MV-4-11 (cell line): ENCODE results near the gene MEG3.

Experiments
- DNase-seq: peaks from one replicate; lab custom pipeline; 2025; lab: John Stamatoyannopoulos, UW

Gene MEG3

DNA sequence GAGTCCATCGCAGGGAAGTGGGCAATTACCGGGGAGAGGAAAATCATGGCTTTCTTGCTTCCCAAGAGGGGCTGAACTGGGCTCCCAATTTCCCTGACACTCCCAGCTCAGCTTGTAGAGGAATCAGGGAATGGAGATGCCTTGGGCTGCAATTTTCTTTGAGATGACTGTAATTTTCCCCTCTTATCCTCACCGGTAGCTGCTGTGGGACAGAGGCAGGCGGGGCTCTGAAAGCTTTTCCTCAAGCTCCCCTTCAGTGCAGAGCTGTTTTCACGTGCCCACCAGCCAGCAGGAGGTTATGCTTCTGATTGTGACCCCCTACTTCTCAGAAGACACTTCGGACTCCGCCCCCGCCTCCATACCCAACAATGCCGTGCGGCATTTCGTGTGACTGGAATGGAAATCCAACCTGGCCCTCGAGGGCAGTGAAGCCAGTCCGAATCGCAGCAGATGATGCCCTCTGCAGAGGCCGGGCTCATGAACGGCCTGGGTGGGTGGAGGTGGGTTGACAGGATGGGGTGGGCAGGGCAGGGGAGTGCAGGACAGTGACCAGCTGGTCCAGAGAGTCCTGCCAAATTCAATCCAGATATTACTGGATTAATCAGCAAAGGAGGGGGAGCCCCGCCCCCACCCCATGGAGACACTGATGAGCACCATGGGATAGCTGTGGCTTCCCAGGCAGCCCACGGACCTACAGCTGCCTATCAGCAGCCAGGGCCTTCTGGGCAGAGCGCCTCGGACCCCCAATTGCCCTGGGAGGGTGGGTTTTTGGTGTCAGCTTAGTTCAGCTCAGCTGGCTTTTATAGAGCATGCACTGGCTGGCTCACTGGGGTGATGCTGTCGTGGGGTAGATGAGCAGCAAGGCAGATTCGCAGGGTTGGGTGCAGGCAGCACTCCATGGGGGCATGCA, 40.0 kb downstream of the MEG3 start:
- no peak for DNase-seq

DNA sequence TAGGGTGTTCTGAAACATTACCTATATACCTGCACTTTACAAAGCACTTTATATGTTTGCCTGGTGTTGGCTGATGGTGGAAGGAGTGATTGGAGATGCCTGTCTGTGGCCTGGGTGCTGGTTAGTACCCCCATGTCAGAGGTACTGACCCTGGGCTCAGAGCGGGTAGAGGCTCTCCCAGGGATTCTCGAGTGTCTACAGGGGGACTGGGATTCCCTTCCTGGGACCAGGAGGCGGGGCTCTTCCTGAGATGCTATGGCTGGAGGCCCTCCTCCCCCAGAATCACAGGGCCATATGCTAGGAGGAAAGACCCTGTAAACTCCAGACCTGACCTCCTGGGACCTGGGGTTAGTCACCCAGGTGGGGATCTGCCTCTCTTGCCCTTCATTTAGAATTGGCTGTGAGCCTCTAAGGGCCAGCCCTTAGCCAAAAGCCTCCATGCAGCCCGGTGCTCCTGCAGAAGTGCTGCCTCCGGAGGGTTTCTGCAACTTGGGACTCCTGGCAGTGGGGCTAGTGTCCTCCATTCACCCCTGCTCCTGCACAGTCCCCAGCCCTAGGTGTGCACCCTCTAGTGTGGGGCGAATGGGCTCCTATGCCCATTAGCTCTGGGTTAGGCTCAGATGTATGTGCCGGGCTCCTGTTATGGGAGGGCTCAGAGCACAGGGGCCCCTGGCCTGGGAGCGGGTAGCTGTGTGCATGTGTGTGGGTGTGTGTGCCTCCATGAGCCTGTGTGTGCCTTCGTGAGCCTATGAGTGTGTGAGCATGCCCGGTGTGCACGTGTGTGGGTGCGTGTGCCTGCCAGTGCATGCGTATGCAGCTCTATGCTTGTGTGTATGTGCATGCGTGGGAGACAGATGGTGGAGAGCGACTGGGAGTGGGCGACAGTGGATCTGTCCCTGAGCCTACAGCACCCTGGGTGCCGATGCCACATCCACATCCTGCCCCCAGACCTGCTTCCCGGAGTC, 41.0 kb downstream of the MEG3 start:
- no peak for DNase-seq

DNA sequence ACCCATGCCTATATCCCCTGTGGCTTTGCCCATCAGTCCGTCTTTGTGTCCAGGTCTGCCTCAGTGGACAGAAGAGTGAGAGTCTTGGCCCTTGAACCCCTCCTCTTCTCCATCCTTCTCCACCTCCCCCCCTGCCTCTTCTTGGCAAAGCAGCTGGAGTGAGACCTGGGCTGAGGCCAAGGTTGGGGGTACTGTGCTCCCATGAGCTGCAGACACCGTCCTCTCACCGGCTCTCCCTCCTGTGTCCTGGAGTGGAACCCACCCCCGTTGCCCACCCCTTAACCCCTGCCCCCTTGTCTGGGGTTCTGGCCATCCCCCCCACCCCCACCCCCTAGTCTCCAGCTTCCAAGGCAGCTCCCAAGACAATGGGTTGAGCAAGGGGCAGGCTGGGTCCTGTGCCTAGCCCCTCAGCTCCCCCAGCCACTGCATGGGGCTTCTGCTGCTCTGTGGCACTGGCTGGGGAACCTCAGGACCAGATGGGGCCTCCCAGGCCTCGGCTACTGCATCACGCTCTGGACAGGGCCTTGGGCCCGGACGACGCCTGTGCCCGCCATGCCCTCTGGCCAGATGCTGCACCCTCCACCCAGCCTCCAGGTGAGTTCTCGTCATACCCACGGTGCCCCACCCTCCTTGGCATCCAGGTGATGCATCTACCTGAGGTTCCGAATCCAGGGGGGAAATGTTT, 41.9 kb downstream of the MEG3 start:
- DNase-seq = no peak

DNA sequence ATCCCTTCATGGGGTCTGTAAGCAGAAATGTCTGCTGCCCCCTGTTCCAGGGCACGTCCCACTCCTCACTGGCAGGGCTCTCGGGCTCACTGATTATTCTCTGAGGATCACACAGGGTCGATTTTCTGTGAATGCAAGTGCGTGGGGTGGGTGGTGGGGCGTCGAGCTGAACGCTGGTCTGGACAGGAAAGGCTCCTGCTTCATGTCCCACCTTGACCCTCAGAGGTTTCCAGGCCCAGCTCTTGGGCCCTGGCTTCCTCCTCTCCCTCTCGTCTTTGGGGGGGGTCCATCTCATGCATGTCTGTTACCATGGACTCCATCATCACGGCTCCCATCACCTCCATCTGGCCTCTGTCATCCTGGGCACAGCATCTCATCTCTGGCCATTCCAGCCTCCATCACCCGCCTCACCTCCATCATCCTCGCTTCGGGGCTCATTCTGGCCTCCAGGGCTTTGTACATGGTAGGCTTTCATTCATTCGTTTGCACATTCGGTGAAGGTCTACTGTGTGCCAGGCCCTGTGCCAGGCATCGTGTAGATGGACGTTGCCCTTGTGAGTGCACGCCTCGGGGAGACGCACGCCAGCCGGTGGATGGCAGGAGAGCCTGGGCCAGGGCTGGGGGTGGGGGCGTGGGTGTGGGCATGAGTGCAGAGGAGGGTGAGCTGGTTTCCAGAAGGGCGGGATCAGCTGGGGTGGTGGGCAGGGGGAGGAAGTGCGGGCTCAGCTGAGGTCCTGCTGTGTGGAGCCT, 42.9 kb downstream of the MEG3 start:
- no peak for DNase-seq

DNA sequence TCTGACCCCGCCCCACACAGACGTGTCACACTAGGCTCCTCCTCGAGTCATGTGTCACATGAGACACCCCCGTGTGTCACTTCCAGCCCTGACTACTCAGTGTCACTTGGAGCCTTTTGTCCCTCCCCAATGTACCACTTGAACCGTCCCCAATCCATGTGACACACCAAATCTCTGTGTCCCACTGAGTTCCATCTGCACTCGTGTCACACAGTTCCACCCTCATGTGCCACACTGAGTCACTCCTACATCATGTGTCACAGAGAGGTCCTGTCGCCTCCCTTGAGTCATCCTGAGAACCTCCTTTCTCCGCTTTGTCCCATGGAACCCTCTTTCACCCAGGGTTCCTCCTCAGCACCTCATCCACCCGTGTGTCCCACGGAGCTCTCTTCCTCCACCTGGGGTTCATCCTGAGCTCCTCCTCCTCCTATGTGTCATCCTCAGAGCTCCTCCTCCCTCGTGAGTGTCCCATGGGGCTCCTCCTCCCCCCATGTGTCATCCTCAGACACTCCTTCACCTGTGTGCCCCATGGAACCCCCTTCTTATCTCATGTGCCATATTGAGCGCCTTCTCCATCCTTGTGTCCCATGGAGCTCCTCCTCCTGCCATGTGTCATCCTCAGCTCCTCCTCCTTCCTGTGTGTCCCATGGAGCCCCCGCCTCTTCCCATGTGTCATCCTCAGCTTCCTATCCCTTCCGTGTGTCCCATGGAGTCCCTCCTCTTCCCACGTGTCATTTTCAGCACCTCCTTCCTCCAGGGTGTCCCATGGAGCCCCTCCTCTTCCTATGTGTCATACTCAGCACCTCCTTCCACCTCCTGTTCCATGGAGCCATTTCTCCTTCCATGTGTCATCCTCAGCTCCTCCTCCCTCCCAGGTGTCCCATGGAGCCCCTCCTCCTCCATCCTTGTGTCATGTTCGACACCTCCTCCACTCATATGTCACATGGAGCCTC, 45.6 kb downstream of the MEG3 start:
- DNase-seq = no peak

DNA sequence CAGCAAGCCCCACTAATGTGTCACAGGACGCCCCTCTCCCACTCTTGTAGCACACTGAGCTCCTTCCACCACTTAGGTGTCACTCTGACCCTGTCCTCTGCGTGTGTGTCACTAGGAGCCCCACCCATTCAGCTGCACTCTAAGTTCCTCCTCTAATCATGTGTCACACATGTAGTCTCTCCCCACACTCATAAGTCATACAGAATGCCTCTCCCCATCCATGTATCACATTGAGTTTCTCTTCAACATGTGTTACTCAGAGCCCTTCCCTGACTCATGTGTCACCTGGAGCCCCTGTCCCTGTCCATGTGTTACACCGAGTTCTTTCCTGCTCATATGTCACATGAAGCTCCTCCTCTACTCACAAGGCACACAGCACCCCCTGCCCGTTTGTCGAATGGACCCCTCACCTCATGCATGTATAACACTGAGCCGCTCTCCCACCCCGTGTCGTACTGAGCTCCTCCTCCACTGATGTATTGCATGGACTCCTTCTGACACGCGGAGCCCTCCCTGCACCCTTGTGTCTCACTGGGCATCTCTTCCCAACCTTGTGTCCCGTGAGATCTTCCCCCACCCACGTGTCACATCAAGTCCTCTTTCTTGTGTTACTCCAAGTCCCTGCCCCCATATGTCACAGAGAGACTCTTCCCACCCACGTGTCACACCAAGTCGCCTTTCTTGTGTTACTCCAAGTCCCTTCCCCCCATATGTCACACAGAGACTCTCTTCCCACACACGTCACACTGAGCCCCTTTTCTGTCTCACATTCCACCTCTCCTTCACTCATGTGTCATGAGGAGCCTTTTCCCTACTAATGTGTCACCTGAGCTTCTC, 46.6 kb downstream of the MEG3 start:
- no peak for DNase-seq

DNA sequence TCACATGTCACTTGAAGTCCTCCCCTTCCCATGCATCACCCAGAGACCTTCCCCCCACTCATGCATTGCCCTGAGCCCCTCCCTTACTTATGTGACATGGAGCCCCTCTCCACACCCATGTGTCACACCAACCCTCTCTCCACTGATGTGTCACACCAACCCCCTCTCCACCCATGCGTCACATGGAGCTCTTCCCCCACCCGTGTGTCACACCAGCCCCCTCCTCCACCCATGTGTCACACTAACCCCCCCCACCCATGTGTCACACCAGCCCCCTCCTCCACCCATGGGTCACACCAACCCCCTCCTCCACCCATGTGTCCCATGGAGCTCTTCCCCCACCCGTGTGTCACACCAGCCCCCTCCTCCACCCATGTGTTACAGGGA, 47.2 kb downstream of the MEG3 start:
- no peak for DNase-seq

DNA sequence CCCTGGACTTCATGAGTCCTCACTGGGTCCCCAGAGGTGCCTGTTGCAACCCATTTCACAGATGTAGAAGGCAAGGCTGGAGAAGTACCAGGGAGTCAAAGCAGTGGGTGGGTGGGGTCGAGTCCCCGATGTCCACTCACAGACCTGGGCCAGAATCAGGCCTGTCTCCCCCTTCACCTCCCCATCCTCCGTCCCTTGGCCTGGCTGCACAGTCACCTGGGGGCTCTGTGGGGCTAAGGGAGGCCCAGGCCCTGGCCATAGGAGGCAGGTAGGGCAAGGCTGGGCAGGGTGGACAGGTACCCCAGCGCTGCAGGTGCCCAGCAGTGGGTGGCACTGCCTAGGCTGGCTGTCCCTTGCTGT, 48.1 kb downstream of the MEG3 start:
- DNase-seq = no peak

DNA sequence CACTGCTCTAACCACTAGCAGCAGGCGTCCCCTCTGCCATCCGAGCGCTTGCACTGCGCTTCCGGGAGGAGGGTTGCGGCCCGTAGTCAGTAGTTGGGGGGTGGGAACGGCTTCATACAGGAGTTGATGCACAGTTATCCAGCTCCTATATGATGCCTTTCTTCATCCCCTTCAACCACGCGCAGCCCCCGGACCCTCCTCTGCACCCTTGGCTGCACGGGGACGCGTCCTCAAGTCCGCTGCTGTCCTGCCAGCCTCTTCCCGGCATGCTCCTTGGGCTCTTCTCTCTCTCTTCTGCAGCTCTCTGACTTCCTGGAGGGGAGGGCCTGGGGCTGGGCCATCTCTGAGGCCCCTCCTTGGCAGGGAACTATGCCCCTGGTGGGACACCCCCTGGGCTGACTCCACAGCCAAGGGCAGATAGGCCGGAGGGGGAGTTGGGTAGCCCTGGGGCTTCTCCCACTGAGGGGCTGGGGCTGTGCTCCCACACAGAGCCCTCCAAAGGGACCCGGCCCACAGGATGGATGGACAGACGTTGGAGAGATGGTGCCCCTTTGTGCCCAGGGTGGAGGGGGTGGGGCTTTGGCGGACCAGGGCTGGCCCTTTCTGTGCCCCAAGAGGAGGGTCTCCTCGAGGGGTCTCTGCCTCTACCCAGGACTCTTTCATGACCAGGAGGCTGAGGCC, 48.6 kb downstream of the MEG3 start:
- no peak for DNase-seq

DNA sequence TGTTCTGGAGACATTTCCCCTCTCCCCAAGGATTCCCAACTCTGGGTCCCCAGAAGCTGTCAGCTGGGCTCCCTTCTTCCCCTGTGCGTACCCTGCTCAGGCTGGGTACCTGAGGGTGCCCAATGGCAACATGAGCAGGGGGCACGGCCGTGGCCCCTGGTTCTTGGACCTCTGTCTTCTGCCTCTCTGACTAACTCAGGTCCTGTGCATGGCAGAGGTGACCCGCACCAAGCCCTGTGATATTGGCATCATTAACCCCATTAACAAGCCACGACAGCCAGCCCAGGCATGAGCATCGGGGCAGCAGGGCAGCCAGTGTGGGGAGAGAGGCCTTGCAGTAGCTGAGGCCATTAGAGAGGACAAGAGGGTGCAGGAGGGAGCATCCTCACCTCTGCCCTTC, 49.2 kb downstream of the MEG3 start:
- no peak for DNase-seq

DNA sequence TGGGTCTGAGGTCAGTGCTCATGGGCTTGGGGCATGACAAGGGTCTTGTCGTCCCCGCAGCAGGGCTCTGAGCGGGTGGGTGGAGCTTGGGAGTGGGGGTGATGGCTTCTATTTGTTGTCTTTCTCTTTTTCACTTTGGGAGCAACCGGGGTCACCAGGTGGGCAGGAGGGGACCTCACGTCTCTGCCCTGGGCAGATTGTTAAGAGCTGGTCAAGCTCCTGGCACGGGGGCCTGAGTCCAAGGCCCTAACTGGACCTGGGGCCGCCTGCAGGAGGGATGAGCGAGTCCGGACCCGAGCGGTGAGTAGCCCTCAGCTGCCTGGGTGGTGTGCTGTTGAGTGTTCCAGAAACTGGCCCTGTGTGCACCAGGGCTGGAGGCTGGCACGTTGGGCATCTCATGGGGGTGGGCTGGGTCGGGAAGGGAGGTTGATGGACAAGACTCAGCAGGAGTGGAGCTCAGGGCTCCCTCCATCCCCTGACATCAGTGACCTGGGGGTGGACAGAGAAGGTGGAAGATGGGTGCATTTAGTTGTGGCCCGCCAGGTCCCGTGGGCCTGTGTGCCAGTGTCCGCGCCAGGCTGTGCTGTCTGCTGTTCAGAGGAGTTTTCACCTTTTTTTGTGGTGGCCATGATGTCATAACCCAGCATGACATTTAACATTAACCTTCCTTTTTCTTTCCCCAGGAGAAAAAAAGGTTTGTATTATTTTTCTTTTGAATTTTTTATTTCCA, 50.1 kb downstream of the MEG3 start:
- DNase-seq = no peak

DNA sequence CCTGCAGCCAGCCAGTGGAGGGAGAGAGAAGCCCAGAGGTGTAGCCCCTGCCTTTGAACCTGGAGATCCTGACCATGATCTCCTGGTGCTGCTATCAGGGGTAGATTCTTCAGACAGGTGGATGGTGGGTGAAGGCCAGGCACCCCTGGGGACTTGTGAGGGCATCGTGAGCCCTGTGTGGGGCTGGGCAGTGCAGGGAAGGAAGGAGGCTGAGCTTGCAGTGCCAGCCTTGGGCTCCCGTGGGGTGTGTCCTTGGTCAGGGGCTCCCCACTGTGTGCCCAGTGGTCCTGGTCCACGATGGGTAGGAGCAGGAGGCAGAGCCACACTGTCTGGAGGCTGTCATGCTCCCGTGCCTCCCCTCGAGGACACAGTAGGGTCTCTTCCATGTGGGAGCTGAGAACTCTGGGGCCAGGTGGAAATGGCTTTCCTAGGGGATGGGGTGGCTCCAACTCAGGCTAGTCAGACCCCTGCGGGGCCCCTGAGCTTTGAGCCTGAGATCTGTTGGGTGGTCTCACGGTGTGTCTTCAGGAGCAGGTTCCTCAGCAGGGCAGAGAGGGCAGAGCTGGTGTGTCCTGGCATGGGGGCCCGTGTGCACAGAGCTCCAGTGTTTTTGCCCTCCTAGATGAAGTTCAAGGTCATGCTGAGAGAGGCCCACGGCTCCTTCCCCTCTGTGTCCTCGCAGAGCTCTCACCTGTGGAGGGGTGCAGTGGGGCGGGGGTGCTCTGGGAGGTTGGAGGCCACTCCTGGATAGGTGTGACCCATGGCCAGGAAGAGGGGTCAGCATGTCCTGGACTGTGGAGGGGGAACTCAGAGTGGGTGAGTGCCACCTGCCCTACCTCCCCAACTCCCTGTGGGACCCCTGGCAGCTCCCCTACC, 52.6 kb downstream of the MEG3 start:
- no peak for DNase-seq

DNA sequence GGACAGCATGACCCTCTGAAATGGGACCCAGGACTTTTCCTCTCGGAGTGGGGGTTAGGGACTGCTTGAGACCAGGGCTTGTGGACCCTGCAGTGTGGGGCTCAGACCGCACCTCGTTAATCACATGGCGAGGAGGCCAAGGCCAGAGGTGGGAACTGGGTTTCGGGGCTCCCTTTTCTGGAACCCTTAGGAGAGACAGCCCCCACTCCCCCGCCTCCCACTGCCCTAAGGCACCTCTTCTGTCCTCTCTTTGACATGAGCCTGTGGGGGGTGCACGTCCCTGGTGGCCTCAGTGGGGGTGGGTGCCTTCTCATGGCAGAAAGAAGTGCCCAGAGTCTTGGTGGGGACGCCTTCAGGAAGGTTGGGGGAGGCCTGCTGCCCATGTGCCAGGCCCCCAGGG, 53.3 kb downstream of the MEG3 start:
- DNase-seq = no peak

DNA sequence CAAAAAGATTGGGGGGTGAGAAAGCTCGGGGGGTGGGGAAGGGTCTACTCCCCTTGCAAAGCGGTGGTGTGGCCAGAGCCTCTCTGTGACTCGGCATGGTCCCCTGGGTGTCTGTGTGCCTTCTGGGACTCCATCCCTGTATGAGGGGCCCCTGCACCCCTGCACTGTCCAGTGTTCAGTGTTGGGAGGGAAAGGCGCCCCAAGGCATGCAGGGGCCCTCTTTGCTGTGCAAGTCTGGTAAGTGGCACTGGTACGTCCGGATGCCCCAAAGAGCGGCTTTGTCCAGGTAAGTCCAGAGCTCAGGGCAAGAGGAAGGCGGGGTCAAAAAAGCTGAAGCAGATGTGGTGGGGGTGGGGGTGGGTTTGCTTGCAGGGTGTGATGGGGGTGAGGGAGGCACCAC, 53.9 kb downstream of the MEG3 start:
- no peak for DNase-seq

DNA sequence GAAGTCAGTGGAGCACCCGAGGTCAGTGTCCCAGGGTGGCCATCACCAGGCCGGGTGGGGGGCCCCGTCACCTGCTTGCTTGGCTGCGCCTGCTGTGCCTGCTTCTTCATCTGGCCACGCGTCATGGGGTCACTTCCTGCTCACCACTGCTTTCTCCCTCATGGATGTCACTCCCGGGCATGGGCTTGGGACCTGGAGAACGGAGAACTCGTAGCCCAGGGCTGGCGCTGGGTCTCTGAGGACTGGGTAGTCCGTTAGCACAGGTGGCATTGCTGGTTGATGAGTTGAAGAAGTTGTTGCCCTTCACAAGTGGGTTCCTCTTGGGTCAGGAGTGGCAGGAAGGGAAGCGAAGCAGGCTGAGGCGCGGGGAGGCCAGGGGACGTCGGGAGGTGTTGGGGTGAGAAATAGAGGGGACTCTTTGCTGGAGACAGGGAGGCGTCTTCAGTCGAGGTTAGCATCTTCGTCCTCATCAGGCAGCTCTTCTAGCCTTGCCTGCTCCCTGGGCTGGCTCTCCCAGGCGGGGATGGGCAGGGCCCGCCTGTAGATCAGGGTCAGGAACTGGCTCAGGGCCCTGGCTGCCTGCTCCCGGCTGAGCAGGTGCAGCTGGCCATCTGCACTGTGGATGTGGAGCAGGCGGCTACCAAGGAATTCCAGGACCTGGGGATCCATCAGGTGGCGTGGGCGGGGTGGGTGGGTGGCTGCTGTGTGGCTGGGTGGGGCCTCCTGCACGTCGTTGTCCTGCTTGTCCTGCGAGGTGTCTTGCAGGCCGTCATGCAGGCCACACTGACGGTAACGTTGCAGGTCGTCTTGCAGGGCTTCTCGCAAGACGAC, 54.6 kb downstream of the MEG3 start:
- no peak for DNase-seq

DNA sequence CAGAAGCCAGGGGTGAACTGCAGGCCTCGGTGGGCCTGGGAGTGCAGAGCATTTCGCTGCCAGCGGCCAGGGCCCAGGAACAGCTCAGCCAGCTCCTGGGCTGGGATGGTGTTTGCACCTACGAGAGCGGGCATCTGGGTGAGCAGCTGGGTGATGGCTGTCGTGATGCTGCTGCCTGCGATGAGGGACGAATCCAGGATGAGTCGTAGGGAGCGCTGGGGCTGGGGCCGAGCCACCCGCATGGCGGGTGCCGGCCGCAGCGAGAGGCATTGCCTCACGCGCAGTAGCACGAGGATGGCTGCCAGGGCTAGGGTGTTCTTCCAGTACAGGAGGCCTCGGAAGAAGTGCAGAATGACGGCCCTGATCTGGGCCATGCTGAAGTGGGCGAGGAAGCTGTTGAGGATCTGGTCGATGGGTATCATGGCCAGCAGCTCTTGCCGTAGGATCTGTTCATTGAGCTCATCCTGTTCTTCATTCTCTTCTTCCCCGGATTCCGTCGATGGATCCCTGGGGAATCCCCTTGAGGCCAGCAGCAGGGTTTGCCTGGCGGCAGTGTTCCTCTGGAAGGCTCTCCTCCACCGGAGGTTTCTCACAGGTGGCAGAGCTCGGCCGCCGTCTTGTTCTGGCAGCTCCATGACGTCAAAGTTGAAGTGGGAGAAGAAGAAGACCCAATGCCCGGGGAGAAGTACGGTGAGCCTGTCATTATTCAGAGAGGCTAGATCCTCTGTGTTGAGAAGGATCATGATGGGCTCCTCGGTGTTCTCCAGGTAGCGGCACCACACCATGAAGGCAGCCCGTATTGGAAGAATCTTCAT, 55.5 kb downstream of the MEG3 start:
- no peak for DNase-seq
